HAP-1 (cell line): ENCODE data around the gene RASAL1.

Experiments used
- DNase-seq, 2 experiments: peaks; one replicate each; pipeline ENCODE4 v3.0.0-alpha.2; 2016 to 2020; ENCODE audit warnings: low spot score in 2 of 2
- H3K27me3 ChIP-seq: fragments of 250-450 bp; sonication (Bioruptor Pico); 2 replicates; pipeline ENCODE4 v1.5.1; 2020; ENCODE audit warnings: low read depth, mild to moderate bottlenecking, moderate library complexity
- H3K36me3 ChIP-seq: fragments of 250-450 bp; sonication (Bioruptor Pico); replicated peaks from 2 replicates; pipeline ENCODE4 v1.5.1; 2020; ENCODE audit warnings: mild to moderate bottlenecking
- H3K4me1 ChIP-seq: fragments of 250-450 bp; sonication (Bioruptor Pico); 2 replicates; pipeline ENCODE4 v1.5.1; 2020; ENCODE audit warnings: mild to moderate bottlenecking
- H3K4me3 ChIP-seq: fragments of 250-450 bp; sonication (Bioruptor Pico); 2 replicates; pipeline ENCODE4 v1.5.1; 2020; ENCODE audit warnings: mild to moderate bottlenecking, moderate library complexity
- H3K9me3 ChIP-seq: fragments of 250-450 bp; sonication (Bioruptor Pico); 2 replicates; pipeline ENCODE4 v1.5.1; 2020; ENCODE audit warnings: mild to moderate bottlenecking, moderate library complexity
- in situ Hi-C: fragments of 300-500 bp; cut with MboI; formaldehyde crosslinking; loops from 3 replicates; pipeline ENCODE4 v1.14.3; 2020; ENCODE audit warnings: low sequenced_read_pairs, inconsistent platforms, mixed read lengths

RASAL1 gene

GRCh38 chr12:113098441-113099028, 37.0 kb downstream of the RASAL1 start:
- H3K36me3 ChIP-seq = no peaks in the 10 kb centered on the region
- no peak overlapping the region for H3K4me3 ChIP-seq
- H3K27me3 ChIP-seq = no peaks in the 10 kb centered on the region
- H3K4me1 ChIP-seq = no peaks in the 10 kb centered on the region
- DNase-seq = peak; percentile 67 to 91
- H3K9me3 ChIP-seq = no peaks in the 10 kb centered on the region
- in situ Hi-C loops = no loop called here

- Histone ChIP-seq H3K9me3 (no peaks in the 10 kb centered on the region), H3K4me1 (no peaks in the 10 kb centered on the region), H3K36me3 (no peaks in the 10 kb centered on the region), H3K4me3 (no peak overlapping the region), H3K27me3 (no peaks in the 10 kb centered on the region)
- in situ Hi-C loops = no loop called here
- no peak for DNase-seq
Observed at GRCh38 chr12:113097716-113098440, 37.7 kb downstream of the RASAL1 start.

- in situ Hi-C loops = no loop called here
- no peaks in the 10 kb centered on the region for H3K4me1 ChIP-seq
- H3K36me3 ChIP-seq = no peaks in the 10 kb centered on the region
- H3K9me3 ChIP-seq = no peaks in the 10 kb centered on the region
- H3K27me3 ChIP-seq = no peaks in the 10 kb centered on the region
- no peak overlapping the region for H3K4me3 ChIP-seq
- no peak for DNase-seq
Observed at GRCh38 chr12:113096675-113097461, 38.7 kb downstream of the RASAL1 start.

GRCh38 chr12:113095405-113095804, 40.2 kb downstream of the RASAL1 start:
- DNase-seq = no peak
- Histone ChIP-seq H3K4me3 (no peak overlapping the region), H3K27me3 (peaks cover 8% of the 10 kb centered on the region; the same call in 1 of the 2 replicates), H3K36me3 (no peaks in the 10 kb centered on the region), H3K9me3 (no peaks in the 10 kb centered on the region), H3K4me1 (no peaks in the 10 kb centered on the region)
- in situ Hi-C loops = no loop called here

- Histone ChIP-seq H3K36me3 (no peaks in the 10 kb centered on the region), H3K4me1 (no peaks in the 10 kb centered on the region)
Observed at GRCh38 chr12:113094738-113095137, 40.8 kb downstream of the RASAL1 start.

DNA sequence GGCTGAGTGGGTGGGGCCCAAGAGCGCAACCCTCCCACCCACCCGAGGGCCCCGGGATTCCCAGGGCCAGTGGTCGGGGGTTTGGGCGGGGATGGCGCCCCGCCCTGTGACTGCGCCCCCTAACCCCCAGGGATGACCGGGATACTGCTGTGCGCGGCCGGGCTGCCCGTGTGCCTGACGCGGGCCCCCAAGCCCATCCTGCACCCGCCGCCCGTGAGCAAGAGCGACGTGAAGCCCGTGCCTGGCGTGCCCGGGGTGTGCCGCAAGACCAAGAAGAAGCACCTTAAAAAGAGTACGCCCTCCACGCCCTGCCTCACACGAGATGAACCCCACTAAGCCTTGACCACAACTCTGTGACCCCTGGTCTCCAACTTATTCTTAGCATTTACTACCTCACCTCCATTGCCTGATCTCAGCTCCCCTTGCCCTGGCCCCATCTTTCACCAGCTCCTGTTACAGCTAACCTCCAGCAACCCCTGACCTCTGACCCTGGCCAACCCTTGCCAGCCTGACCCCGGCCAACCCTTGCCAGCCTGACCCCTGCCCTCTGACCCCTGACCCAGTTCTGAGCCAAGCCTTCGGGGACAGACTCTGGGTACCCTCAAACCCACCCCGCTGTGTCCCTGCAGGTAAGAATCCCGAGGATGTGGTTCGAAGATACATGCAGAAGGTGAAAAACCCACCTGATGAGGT, 42.0 kb downstream of the RASAL1 start:
- H3K4me3 ChIP-seq = no peak overlapping the region
- no peak for DNase-seq
- peaks cover 8% of the 10 kb centered on the region; the same call in 1 of the 2 replicates for H3K27me3 ChIP-seq
- no peaks in the 10 kb centered on the region for H3K4me1 ChIP-seq
- no peaks in the 10 kb centered on the region for H3K9me3 ChIP-seq
- H3K36me3 ChIP-seq = no peaks in the 10 kb centered on the region
- in situ Hi-C loops = no loop called here

More at GRCh38 chr12:113094738-113095137, 40.8 kb downstream of the RASAL1 start:
- in situ Hi-C loops = no loop called here
- Histone ChIP-seq H3K4me3 (no peak overlapping the region), H3K27me3 (peaks cover 8% of the 10 kb centered on the region; the same call in 1 of the 2 replicates), H3K9me3 (no peaks in the 10 kb centered on the region)
- DNase-seq = no peak

- no peak overlapping the region for H3K4me3 ChIP-seq
- peak in 1 of 2 experiments; percentile 65 for DNase-seq
- no peaks in the 10 kb centered on the region for H3K36me3 ChIP-seq
- H3K9me3 ChIP-seq = no peaks in the 10 kb centered on the region
- H3K27me3 ChIP-seq = peaks cover 8% of the 10 kb centered on the region; the same call in 1 of the 2 replicates
- in situ Hi-C loops = no loop called here
- H3K4me1 ChIP-seq = no peaks in the 10 kb centered on the region
Observed at GRCh38 chr12:113092607-113093408, 42.8 kb downstream of the RASAL1 start.

- Histone ChIP-seq H3K27me3 (peaks cover 8% of the 10 kb centered on the region; the same call in 1 of the 2 replicates), H3K4me3 (no peak overlapping the region), H3K9me3 (no peaks in the 10 kb centered on the region), H3K36me3 (no peaks in the 10 kb centered on the region), H3K4me1 (no peaks in the 10 kb centered on the region)
- in situ Hi-C loops = no loop called here
- no peak for DNase-seq
Observed at GRCh38 chr12:113091506-113091905, 44.1 kb downstream of the RASAL1 start.

DNA sequence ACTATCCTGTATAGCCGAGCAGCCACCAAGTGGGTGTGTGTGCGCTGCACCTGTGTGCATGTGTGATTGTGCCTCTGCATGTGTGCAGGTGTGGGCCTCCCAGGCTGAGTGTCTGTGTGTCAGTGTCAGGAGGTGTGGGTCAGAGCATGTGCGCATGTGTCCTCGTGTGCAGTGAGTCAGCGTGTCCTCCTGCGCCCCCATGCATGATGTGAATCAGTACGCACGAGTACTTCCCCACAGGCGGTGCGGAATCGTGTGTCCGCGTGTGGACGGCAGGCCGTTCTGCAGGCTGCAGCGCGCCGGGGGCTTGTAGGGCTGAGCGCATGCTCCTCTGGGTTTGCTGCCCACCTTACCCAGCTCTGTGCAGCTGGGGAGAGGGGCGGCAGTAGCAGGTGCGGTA, 44.8 kb downstream of the RASAL1 start:
- peaks cover 8% of the 10 kb centered on the region; the same call in 1 of the 2 replicates for H3K27me3 ChIP-seq
- no peaks in the 10 kb centered on the region for H3K4me1 ChIP-seq
- in situ Hi-C loops = no loop called here
- no peaks in the 10 kb centered on the region for H3K36me3 ChIP-seq
- H3K9me3 ChIP-seq = no peaks in the 10 kb centered on the region
- no peak for DNase-seq
- H3K4me3 ChIP-seq = no peak overlapping the region

DNA sequence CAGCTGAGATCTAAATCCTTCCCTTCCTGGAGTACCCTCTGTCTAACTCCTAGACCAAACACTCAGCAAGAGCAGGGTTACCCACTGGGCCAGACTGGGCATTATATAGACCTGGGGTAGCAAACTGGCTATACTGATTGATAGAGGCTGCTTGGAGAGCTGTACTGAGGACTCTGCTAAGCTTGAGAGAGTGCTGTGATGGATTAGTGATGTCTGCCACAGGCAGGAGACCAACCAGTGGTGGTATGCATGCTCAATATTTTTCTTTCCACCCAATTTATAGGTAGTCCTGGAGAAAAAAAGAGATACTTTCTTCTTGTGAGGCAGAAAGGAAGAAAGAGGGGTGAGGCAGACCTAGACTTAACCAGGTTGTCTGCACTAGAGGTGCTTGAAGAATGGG, 45.7 kb downstream of the RASAL1 start:
- in situ Hi-C loops = no loop called here
- no peaks in the 10 kb centered on the region for H3K36me3 ChIP-seq
- H3K4me3 ChIP-seq = no peak overlapping the region
- DNase-seq = no peak
- H3K27me3 ChIP-seq = peaks cover 8% of the 10 kb centered on the region; the same call in 1 of the 2 replicates
- H3K4me1 ChIP-seq = no peaks in the 10 kb centered on the region
- H3K9me3 ChIP-seq = no peaks in the 10 kb centered on the region

DNA sequence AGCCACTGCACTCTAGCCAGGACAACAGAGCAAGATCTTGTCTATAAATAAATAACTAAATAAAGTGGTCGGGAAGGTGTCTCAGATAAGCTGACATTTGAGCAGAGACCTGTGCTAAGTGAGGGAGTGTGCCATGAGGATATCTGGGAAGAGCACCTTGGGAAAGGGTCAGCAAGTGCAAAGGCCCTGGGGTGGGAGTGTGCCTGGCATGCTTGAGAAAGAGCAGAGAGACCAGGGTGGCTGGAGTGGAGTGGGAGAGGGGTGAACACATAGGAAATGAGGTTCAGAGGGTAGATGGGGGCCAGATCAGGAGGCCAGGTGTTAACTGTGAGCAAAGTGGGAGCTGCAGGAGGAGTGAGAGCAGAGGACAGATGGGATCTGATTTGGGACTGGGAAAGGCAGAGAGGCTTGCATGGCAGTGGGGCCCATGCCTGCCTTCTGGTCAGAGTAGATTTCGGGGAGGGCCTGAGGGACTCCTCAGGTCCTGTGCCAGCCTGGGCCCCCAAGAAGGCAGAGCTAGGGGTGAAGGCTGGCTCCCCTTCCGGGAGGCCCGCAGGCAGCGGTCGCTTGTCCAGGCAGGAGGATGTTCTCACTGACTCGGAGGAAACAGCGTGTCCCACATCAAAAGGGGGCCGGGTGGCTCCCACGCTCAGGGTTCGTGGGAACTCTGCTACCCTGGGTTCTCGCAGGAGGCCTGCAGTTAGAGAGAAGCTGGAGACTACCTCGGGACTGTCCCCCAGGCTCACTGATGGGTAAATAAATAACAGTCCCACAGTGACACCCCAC, 46.4 kb downstream of the RASAL1 start:
- H3K9me3 ChIP-seq = no peaks in the 10 kb centered on the region
- DNase-seq = no peak
- no peak overlapping the region for H3K4me3 ChIP-seq
- H3K36me3 ChIP-seq = no peaks in the 10 kb centered on the region
- no peaks in the 10 kb centered on the region for H3K4me1 ChIP-seq
- in situ Hi-C loops = no loop called here
- H3K27me3 ChIP-seq = peaks cover 8% of the 10 kb centered on the region; the same call in 1 of the 2 replicates

GRCh38 chr12:113088037-113088436, 47.5 kb downstream of the RASAL1 start:
- Histone ChIP-seq H3K4me1 (no peaks in the 10 kb centered on the region), H3K4me3 (no peak overlapping the region), H3K36me3 (no peaks in the 10 kb centered on the region), H3K9me3 (no peaks in the 10 kb centered on the region), H3K27me3 (peaks cover 8% of the 10 kb centered on the region; the same call in 1 of the 2 replicates)
- in situ Hi-C loops = no loop called here
- no peak for DNase-seq
